OCI-LY1 (cell line): ENCODE data around the gene LGALS3.

Experiments used
- EZH2 ChIP-seq: fragments of 200-600 bp; sonication (generic), shearing (Covaris generic); IDR thresholded peaks from 2 replicates; pipeline ENCODE4 v1.8.0; 2017; ENCODE audit warnings: borderline replicate concordance, mixed run types, mild to moderate bottlenecking, antibody characterized with exemption, low read length, moderate library complexity, mixed read lengths
- TF ChIP-seq, protein P1 (sequence below): fragments of 200-600 bp; sonication (generic), shearing (Covaris generic); IDR thresholded peaks from 2 replicates; pipeline ENCODE4 v1.5.1; 2017; ENCODE audit warnings: mild to moderate bottlenecking, antibody characterized with exemption, low read length, moderate library complexity, mixed read lengths

DNA sequence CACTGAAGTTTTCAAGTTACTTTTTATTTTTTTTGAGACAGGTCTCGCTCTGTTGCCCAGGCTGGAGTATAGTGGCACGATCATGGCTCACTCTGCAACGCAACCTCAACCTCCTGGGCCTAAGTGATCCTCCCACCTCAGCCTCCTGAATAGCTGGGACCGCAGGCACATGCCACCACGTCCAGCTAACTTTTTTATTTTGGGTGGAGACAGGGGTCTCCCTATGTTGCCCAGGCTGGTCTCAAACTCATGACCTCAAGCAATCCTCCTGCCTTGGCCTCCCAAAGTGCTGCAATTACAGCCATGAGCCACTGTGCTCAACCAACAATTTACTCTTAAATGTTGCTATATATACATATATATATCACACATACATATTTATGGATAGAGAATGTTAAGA is 27.4 kb upstream of the LGALS3 start:
- TF ChIP-seq, protein P1, sequence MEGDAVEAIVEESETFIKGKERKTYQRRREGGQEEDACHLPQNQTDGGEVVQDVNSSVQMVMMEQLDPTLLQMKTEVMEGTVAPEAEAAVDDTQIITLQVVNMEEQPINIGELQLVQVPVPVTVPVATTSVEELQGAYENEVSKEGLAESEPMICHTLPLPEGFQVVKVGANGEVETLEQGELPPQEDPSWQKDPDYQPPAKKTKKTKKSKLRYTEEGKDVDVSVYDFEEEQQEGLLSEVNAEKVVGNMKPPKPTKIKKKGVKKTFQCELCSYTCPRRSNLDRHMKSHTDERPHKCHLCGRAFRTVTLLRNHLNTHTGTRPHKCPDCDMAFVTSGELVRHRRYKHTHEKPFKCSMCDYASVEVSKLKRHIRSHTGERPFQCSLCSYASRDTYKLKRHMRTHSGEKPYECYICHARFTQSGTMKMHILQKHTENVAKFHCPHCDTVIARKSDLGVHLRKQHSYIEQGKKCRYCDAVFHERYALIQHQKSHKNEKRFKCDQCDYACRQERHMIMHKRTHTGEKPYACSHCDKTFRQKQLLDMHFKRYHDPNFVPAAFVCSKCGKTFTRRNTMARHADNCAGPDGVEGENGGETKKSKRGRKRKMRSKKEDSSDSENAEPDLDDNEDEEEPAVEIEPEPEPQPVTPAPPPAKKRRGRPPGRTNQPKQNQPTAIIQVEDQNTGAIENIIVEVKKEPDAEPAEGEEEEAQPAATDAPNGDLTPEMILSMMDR = no peak
- no peak for TF ChIP-seq EZH2
